HG03159 (cell line): ENCODE results near the gene SZT2.
"Not testable (repeated sequence)": the region's sequence is repeated elsewhere in the genome, so short reads cannot be mapped to it uniquely, and the experiment has no call there.

ENCODE experiments used
- ATAC-seq: cut with Tn5 transposase; IDR thresholded peaks from one replicate; pipeline ENCODE4 v1.9.1; 2021; ENCODE audit warnings: mild to moderate bottlenecking, moderate library complexity; ENCODE audit not compliant: unreplicated experiment

SZT2 gene

GRCh38 chr1:43360616-43361015 is 29.1 kb upstream of the SZT2 start:
- ATAC-seq: no peak

- ATAC-seq: no peak
Observed at GRCh38 chr1:43363283-43363934, 26.3 kb upstream of the SZT2 start.

- no peak for ATAC-seq
Observed at GRCh38 chr1:43363935-43364525, 25.7 kb upstream of the SZT2 start.

- ATAC-seq: no peak
Observed at GRCh38 chr1:43365678-43366077, 24.0 kb upstream of the SZT2 start.

- ATAC-seq: no peak
Observed at GRCh38 chr1:43366179-43366578, 23.5 kb upstream of the SZT2 start.

GRCh38 chr1:43366601-43367025 is 23.1 kb upstream of the SZT2 start:
- ATAC-seq: no peak

GRCh38 chr1:43367026-43367903 is 22.4 kb upstream of the SZT2 start:
- ATAC-seq: peak; percentile 31

GRCh38 chr1:43367904-43368645 is 21.6 kb upstream of the SZT2 start, which contains the start of gene ELOVL1:
Gene ELOVL1, minus strand, starts transcription at chr1:43368011. Its CDS starts 2,402 bp downstream, at chr1:43365609.
- peak; percentile 77 for ATAC-seq

GRCh38 chr1:43368646-43369020 is 21.1 kb upstream of the SZT2 start:
- ATAC-seq: no peak

- ATAC-seq: not testable (repeated sequence)
Observed at GRCh38 chr1:43369779-43370178, 19.9 kb upstream of the SZT2 start.

GRCh38 chr1:43370564-43370963 is 19.1 kb upstream of the SZT2 start:
- ATAC-seq: no peak

GRCh38 chr1:43372172-43372571 is 17.5 kb upstream of the SZT2 start:
- ATAC-seq: no peak

GRCh38 chr1:43373066-43373940 is 16.4 kb upstream of the SZT2 start:
- ATAC-seq: no peak

- ATAC-seq: no peak
Observed at GRCh38 chr1:43376723-43377235, 12.9 kb upstream of the SZT2 start.

- ATAC-seq: no peak
Observed at GRCh38 chr1:43377831-43378230, 11.9 kb upstream of the SZT2 start.

- no peak for ATAC-seq
Observed at GRCh38 chr1:43379476-43379875, 10.2 kb upstream of the SZT2 start.

- no peak for ATAC-seq
Observed at GRCh38 chr1:43381612-43382011, 8.1 kb upstream of the SZT2 start.

GRCh38 chr1:43382027-43382779 is 7.5 kb upstream of the SZT2 start:
- no peak for ATAC-seq

GRCh38 chr1:43383449-43383848 is 6.2 kb upstream of the SZT2 start:
- no peak for ATAC-seq
